OCI-LY7 (cell line): ENCODE data around the gene RMDN3. TPM values are rescaled to one million over a fixed set of nuclear protein-coding genes. Genes with fewer than 3 reads are reported as not detected.
A peak's percentile ranks its signal among the peaks of the same experiment; 100 is the strongest.

Source experiments
- BruUV-seq: library from RNA; stranded (reverse); fragments of 400-500 nt; replicated peaks from 2 replicates; lab custom pipeline; 2021; lab: Mats Ljungman, UMichigan
- CTCF ChIA-PET: fragments of 300-600 bp; sonication (Branson Sonifier 250); formaldehyde crosslinking; loops from one replicate; lab custom pipeline; 2022; ENCODE audit warnings: antibody characterized with exemption; ENCODE audit not compliant: unreplicated experiment; lab: Charles Lee
- POLR2A ChIA-PET: fragments of 300-600 bp; sonication (Branson Sonifier 250); formaldehyde crosslinking; loops from one replicate; lab custom pipeline; 2022; ENCODE audit warnings: antibody characterized with exemption; lab: Charles Lee
- DNase-seq: peaks from one replicate; pipeline ENCODE4 v3.0.0-alpha.2; 2015; ENCODE audit warnings: low spot score
- H2AFZ ChIP-seq: fragments of 200-600 bp; sonication (generic), shearing (Covaris generic); 2 replicates; pipeline ENCODE4 v1.6.1; 2014; ENCODE audit warnings: mild to moderate bottlenecking, antibody characterized with exemption, low read length, moderate library complexity
- H3K27ac ChIP-seq: fragments of 200-600 bp; sonication (generic); 2 replicates; pipeline ENCODE4 v1.5.1; 2014; ENCODE audit warnings: mixed run types, low read depth, mild to moderate bottlenecking, moderate library complexity, low read length, inconsistent platforms; ENCODE audit not compliant: poor library complexity, severe bottlenecking
- H3K36me3 ChIP-seq: fragments of 200-600 bp; sonication (generic); 2 replicates; pipeline ENCODE4 v1.6.1; 2014; ENCODE audit warnings: mild to moderate bottlenecking, antibody characterized with exemption, low read length, moderate library complexity, mixed read lengths; ENCODE audit not compliant: insufficient read depth
- H3K4me1 ChIP-seq: fragments of 200-600 bp; sonication (generic); 2 replicates; pipeline ENCODE4 v1.5.1; 2014; ENCODE audit warnings: mild to moderate bottlenecking, low read length; ENCODE audit not compliant: insufficient read depth, poor library complexity, severe bottlenecking
- H3K4me2 ChIP-seq: fragments of 200-600 bp; sonication (generic); 2 replicates; pipeline ENCODE4 v1.6.1; 2014; ENCODE audit warnings: mild to moderate bottlenecking, low read length
- H3K4me3 ChIP-seq: fragments of 200-600 bp; sonication (generic); 2 replicates; pipeline ENCODE4 v1.5.1; 2014; ENCODE audit warnings: mild to moderate bottlenecking, low read depth, low read length; ENCODE audit not compliant: poor library complexity, severe bottlenecking
- H3K79me2 ChIP-seq: fragments of 200-600 bp; sonication (generic); 2 replicates; pipeline ENCODE4 v1.6.1; 2016; ENCODE audit warnings: low read depth, mild to moderate bottlenecking, low read length, moderate library complexity, mixed read lengths; ENCODE audit not compliant: insufficient read depth
- H3K9me2 ChIP-seq: fragments of 200-600 bp; sonication (generic); 2 replicates; pipeline ENCODE4 v1.6.1; 2016; ENCODE audit warnings: mild to moderate bottlenecking, low read length, mixed read lengths; ENCODE audit not compliant: insufficient read depth
- H3K9me3 ChIP-seq: fragments of 200-600 bp; sonication (generic); 2 replicates; pipeline ENCODE4 v1.6.1; 2014; ENCODE audit warnings: mild to moderate bottlenecking, mixed run types, low read length, mixed read lengths
- H4K20me1 ChIP-seq: fragments of 200-600 bp; sonication (generic); 2 replicates; pipeline ENCODE4 v1.6.1; 2014; ENCODE audit warnings: mild to moderate bottlenecking, antibody characterized with exemption, low read length, moderate library complexity, mixed read lengths; ENCODE audit not compliant: insufficient read depth
- CTCF ChIP-seq: fragments of 200-600 bp; sonication (generic); conservative IDR thresholded peaks from 2 replicates; pipeline ENCODE4 v1.5.1; 2014; ENCODE audit warnings: mild to moderate bottlenecking, antibody characterized with exemption, low read length, moderate library complexity, mixed read lengths
- EZH2phosphoT487 ChIP-seq: fragments of 200-600 bp; sonication (generic); IDR thresholded peaks from 2 replicates; pipeline ENCODE4 v1.6.1; 2018; ENCODE audit warnings: low read depth, borderline replicate concordance, mild to moderate bottlenecking, mixed run types, antibody characterized with exemption, low read length, moderate library complexity, mixed read lengths
- intact Hi-C: fragments of 100-400 bp; cut with micrococcal nuclease; formaldehyde crosslinking; loops from one replicate; pipeline ENCODE4 v1.10.0; 2022; ENCODE audit not compliant: unreplicated experiment
- total RNA-seq, 2 experiments: library from RNA; depleted of rRNA in 1 of 2; stranded (reverse); fragments of >200 nt in 1 of 2; shearing (Covaris generic) in 1 of 2; gene quantifications; 2 replicates each; pipeline ENCODE4 v1.2.3, GENCODE V29; 2014 to 2022

RMDN3 gene
- total RNA-seq, 2 experiments from 2014 or later = 10.7 to 23.7 TPM

DNA sequence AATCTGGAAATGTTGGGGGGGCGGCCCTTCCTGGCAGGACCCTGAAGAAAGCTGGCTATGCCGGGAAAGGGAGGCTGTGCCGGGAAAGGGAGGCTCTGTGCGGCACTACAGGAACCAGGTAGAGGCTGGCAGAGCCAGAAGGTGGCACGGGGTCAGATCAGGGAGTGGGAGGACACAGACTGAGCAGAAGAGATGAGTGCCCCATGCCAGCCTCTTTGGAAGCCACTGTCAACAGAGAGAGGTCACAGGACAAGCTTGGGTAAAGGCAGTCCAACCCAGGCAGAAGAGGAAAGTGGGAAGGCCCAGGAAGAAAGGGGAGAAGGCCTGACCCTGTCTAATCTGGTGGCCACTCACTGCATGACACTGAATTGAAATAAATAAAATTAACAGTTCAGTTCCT, 16.2 kb upstream of the RMDN3 start:
- Histone ChIP-seq H3K4me1 (peaks cover 43% of the 10 kb centered on the region), H2AFZ (no peak overlapping the region), H3K27ac (peak overlapping the region; percentile 97), H3K36me3 (peaks cover 62% of the 10 kb centered on the region; the same call in 1 of the 2 replicates), H4K20me1 (no peaks in the 10 kb centered on the region), H3K79me2 (no peaks in the 10 kb centered on the region), H3K9me3 (no peaks in the 10 kb centered on the region), H3K9me2 (no peaks in the 10 kb centered on the region), H3K4me2 (peak overlapping the region; percentile 80), H3K4me3 (peak overlapping the region; percentile 61)
- no peak for DNase-seq
- ChIA-PET CTCF (no interaction called here), POLR2A (interaction anchor here (1.5 to 3.3 kb wide), 3 partner anchors 11 to 206 kb away, joined by 3 to 15 read pairs (median 9); partner anchors contain the start of gene CCDC32)
- intact Hi-C loops = no loop called here
- BruUV-seq = no TSS peak
- no peak for TF ChIP-seq EZH2phosphoT487
- TF ChIP-seq CTCF = no peak

DNA sequence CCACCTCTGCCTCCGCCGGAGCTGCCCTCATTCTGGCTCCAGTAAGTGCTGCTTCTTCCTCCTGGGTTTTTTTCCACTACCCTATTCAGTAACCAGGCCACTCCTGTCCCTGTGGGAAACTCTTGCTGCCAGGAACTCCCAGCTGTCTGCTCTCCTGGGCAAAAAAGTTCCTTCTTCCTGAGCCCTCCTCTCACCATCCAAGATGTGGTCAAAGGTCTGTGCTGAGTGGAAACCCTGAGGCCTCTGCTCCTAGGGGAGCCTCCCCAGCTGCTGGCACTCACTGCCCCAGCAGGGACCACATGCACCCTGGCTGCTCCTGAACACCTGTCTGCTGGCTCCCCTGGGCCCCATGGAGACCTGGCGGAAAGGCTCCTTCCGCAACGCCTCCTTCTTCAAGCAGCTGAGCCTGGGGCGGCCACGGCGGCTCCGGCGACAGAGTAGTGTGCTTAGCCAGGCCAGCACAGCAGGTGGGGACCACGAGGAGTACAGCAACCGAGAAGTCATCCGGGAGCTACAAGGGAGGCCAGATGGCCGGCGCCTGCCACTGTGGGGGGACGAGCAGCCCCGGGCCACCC, 15.2 kb upstream of the RMDN3 start:
- peak overlapping the region; percentile 80 for H3K4me2 ChIP-seq
- H2AFZ ChIP-seq = no peak overlapping the region
- BruUV-seq = no TSS peak
- CTCF ChIA-PET = interaction anchor here (1.2 to 1.8 kb wide), 2 partner anchors 12 to 13 kb away, joined by 3 to 5 read pairs; no protein-coding TSS in a partner anchor
- H3K9me2 ChIP-seq = no peaks in the 10 kb centered on the region
- intact Hi-C loops = no loop called here
- H4K20me1 ChIP-seq = no peaks in the 10 kb centered on the region
- H3K79me2 ChIP-seq = no peaks in the 10 kb centered on the region
- TF ChIP-seq CTCF = no peak
- TF ChIP-seq EZH2phosphoT487 = no peak
- H3K27ac ChIP-seq = peak overlapping the region; percentile 97
- H3K4me1 ChIP-seq = peaks cover 53% of the 10 kb centered on the region
- POLR2A ChIA-PET = interaction anchor here (0.6 to 3.3 kb wide), 9 partner anchors 11 to 347 kb away, joined by 3 to 15 read pairs (median 4); partner anchors contain the start of genes CCDC32 and RPUSD2
- peaks cover 57% of the 10 kb centered on the region; the same call in 1 of the 2 replicates for H3K36me3 ChIP-seq
- no peaks in the 10 kb centered on the region for H3K9me3 ChIP-seq
- peak overlapping the region; percentile 61 for H3K4me3 ChIP-seq
- peak; percentile 87 for DNase-seq
